ENCODE data around the gene GLP2R. TPM values are rescaled to one million over a fixed set of nuclear protein-coding genes. Genes with fewer than 3 reads are reported as not detected.

GLP2R gene
- total and polyA plus RNA-seq, 2 experiments from 2014 or later = not detected

DNA sequence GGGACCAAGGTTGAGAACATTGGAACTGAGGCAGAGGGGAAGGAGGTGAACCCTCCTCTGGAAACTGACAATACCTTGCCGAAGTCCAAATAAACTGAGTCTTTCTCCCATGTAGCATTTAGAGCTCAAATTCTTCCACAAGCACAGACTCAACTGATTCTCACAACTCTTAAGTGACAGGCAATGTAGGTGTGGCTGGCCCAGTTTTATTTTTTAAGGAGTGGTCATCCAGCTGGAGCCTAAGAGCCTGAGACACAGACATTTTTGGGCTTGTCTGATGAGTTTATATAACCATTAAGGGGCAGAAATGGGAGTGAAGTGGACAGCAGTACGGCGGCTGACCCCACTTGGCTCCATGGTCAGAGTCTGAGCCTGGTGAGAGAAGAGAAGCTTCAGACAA lies 68.5 kb downstream of the GLP2R start:
- DNase-seq (ENCODE audit: low spot score) (no peak), ATAC-seq (no peak)
- Histone ChIP-seq H3K36me3 (ENCODE audit: insufficient read depth) (no peaks in the 10 kb centered on the region; the same call in 1 of the 2 replicates), H3K4me3 (no peak overlapping the region), H3K9me2 (ENCODE audit: insufficient read depth) (no peaks in the 10 kb centered on the region), H3K4me1 (ENCODE audit: insufficient read depth) (no peaks in the 10 kb centered on the region), H3K4me2 (no peak overlapping the region), H3K27ac (ENCODE audit: low read depth) (no peak overlapping the region), H2AFZ (no peak overlapping the region), H3F3A (replicated peaks; ENCODE audit: low read depth) (no peaks in the 10 kb centered on the region), H3K79me2 (replicated peaks; ENCODE audit: insufficient read depth) (no peaks in the 10 kb centered on the region), H4K20me1 (replicated peaks; ENCODE audit: insufficient read depth) (no peaks in the 10 kb centered on the region), H3K27me3 (ENCODE audit: insufficient read depth) (no peaks in the 10 kb centered on the region)
- H3K4me1 Mint-ChIP-seq = peaks cover 4% of the 10 kb centered on the region; the same call in 2 of the 3 replicates
- H3K4me3 Mint-ChIP-seq = no peak overlapping the region
- no peaks in the 10 kb centered on the region; the same call in 2 of the 3 replicates for H3K36me3 Mint-ChIP-seq (ENCODE audit: low read depth)
- H3K27me3 Mint-ChIP-seq (ENCODE audit: insufficient read depth, low read depth, poor library complexity) = peaks cover 9% of the 10 kb centered on the region
- no peak overlapping the region for H3K27ac Mint-ChIP-seq
- TF ChIP-seq JUNB (IDR thresholded peaks at IDR 0.05; ENCODE audit: unreplicated experiment) (no peak), ETS1 (IDR thresholded peaks at IDR 0.05) (no peak), EZH2 (IDR thresholded peaks at IDR 0.05; ENCODE audit: low read depth, unreplicated experiment) (no peak), POLR2AphosphoS5 (IDR thresholded peaks at IDR 0.05; ENCODE audit: low read depth) (no peak), EZH2phosphoT487 (IDR thresholded peaks at IDR 0.05; ENCODE audit: unreplicated experiment) (no peak), ZNF114 (CRISPR knock-in tag; IDR thresholded peaks at IDR 0.05) (no peak), ZNF331 (CRISPR knock-in tag; IDR thresholded peaks at IDR 0.05; ENCODE audit: low read depth) (no peak), NANOG (IDR thresholded peaks at IDR 0.05; ENCODE audit: borderline replicate concordance) (no peak), ZNF462 (CRISPR knock-in tag; IDR thresholded peaks at IDR 0.05) (no peak), STAT1 (IDR thresholded peaks at IDR 0.05; ENCODE audit: unreplicated experiment) (no peak), REST (IDR thresholded peaks at IDR 0.05; ENCODE audit: unreplicated experiment) (no peak), CREB1 (CRISPR knock-in tag; IDR thresholded peaks at IDR 0.05; ENCODE audit: low read depth) (no peak)
- TF ChIP-seq, protein P1, sequence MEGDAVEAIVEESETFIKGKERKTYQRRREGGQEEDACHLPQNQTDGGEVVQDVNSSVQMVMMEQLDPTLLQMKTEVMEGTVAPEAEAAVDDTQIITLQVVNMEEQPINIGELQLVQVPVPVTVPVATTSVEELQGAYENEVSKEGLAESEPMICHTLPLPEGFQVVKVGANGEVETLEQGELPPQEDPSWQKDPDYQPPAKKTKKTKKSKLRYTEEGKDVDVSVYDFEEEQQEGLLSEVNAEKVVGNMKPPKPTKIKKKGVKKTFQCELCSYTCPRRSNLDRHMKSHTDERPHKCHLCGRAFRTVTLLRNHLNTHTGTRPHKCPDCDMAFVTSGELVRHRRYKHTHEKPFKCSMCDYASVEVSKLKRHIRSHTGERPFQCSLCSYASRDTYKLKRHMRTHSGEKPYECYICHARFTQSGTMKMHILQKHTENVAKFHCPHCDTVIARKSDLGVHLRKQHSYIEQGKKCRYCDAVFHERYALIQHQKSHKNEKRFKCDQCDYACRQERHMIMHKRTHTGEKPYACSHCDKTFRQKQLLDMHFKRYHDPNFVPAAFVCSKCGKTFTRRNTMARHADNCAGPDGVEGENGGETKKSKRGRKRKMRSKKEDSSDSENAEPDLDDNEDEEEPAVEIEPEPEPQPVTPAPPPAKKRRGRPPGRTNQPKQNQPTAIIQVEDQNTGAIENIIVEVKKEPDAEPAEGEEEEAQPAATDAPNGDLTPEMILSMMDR (conservative IDR thresholded peaks at IDR 0.05; ENCODE audit: low read depth in 2 of 2) = no peak
- H3K9me3 Mint-ChIP-seq = no peaks in the 10 kb centered on the region
